ENCODE measurements around the gene LAMP2.

Gene LAMP2

GRCh38 chrX:120453985-120454384 lies 15.1 kb downstream of the LAMP2 start:
- no peak for DNase-seq

DNA sequence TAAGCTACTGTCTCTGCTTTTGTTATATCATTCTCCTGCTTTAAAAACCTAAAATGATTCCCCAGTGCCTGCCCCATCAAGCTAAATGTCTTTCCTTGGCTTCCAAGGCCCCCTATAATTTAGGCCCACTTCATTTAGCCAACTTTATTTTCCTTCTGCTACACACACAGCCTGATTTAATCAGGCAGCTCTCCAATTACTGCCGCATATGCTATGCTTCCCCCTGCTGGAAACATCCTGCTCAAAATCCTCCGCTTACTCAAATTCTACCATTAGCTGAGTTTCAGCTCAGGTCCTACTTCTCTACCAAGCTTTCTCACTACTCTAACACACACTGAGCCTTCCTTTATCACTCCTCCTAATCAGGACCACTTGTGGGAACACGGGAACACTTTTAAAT lies 17.0 kb downstream of the LAMP2 start:
- no peak for DNase-seq

DNA sequence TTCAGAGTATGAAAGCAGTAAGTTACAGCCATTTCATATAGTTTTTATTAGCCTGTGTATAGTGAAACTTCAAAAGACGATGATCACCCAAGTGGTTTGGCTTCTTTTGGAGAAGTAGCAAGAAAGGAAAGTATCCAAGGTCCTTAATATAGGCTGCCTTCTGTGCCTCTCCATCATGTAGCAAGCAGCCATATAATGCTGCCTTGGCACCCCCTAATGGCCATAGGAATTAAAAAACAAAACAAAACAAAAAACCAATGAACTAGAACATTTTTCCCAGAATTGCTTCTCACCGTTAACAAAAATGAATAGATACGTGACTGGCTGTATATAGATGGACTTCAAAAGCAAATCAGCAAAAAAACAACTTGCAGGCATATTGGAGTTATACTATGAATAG lies 18.9 kb downstream of the LAMP2 start:
- no peak for DNase-seq

GRCh38 chrX:120446498-120446897 lies 22.6 kb downstream of the LAMP2 start:
- no peak for DNase-seq

GRCh38 chrX:120439921-120440320 lies 29.2 kb downstream of the LAMP2 start:
- DNase-seq = no peak

GRCh38 chrX:120429776-120430540 lies 39.1 kb downstream of the LAMP2 start:
- no peak for DNase-seq

DNA sequence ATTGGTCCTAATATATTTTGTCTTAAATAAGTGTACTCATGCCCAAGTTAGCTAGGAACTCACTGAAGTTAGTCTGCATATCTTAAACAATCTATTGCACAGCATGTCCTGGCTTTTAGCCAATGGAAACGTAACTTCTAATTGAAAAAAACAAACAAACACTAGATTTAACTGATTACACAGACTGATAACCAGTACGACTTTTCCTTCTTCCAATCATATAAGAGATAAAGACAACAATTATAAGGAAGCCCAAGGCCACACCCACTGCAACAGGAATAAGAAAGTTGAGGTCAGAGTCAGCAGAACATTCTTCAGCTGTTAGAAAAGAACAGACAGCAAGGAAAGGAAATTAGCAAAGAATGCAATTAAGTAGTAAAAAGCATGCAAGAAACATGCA lies 40.8 kb downstream of the LAMP2 start:
- DNase-seq = no peak

- DNase-seq = no peak
Observed at GRCh38 chrX:120426599-120426998, 42.5 kb downstream of the LAMP2 start.

- DNase-seq = no peak
Observed at GRCh38 chrX:120419463-120419862, 49.6 kb downstream of the LAMP2 start.

- no peak for DNase-seq
Observed at GRCh38 chrX:120408168-120408567, 60.9 kb downstream of the LAMP2 start.

DNA sequence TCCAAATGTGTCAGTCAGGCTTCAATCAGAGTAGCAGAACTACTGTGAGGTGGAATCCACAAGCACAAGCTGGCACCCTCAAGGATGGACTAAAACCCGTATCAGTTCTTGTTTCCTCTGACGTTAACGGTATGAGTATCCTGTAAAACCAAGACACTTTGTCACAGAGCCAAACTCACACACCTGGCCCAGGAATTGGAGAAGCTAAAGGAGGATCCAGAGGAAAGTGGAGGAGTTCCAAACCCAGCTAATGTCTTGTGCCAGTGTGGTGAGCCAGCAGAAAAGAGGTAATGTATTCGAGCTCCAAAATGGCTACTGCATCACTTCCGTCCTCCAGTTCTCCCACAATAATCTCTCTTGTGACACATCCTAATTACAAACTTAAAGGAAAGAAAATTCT lies 62.5 kb downstream of the LAMP2 start:
- no peak for DNase-seq

DNA sequence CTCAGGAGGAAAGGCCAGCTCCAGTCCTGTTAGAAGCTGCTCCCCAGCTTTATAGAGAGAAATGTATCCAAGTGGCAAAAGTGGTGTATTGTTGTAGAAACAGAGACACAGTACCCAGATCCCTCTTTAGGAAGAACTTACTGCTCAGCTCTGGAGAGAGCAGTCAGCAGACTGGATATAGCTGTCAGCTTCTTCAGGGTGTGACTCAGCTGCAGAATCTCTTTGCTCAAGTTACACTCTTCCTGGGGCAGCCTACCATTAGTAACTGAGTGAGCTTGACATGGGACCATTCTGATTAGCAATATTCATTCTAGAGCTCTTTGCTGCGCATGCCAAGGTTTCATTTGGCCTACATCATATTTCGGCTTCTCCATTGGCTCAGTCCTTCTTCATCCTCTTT lies 66.7 kb downstream of the LAMP2 start:
- no peak for DNase-seq

DNA sequence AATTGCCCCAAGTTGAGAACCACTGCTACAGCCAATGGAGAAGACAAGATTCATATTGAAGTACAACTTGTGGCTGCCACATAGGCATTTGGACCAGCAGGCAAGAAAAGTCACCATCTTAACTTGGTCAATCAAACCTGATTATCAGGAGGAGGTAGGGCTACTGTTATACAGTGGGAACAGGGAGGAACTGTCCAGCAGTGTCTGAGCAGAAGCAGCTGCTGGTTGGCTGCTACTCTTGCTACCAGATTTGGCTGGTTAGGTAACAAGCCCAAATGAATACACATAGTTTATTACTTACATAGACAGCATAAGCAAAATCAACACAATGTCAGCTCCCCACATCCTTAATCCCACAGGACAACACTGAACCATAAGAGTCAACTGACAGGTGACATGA lies 67.8 kb downstream of the LAMP2 start:
- no peak for DNase-seq

DNA sequence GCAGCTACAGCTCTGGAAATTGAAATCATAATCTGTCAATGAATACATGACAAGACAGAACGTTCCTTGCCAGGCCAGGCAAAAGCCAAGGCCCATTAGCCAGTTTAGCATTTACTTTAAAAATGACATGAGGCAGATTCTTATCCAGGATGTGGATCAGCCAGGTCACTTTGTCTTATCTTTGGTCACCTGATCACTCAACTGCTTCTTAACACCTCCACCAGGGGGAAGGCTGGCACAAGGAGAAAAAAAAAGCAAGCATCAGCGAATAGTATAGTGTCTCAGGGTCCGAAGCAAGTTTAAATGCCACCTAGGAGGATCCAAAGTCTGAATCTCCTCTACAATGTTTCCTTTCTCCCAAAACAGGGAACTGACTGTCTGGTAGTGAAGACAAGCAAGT lies 88.4 kb downstream of the LAMP2 start:
- DNase-seq = no peak

GRCh38 chrX:120379937-120380681 lies 89.0 kb downstream of the LAMP2 start:
- no peak for DNase-seq

DNA sequence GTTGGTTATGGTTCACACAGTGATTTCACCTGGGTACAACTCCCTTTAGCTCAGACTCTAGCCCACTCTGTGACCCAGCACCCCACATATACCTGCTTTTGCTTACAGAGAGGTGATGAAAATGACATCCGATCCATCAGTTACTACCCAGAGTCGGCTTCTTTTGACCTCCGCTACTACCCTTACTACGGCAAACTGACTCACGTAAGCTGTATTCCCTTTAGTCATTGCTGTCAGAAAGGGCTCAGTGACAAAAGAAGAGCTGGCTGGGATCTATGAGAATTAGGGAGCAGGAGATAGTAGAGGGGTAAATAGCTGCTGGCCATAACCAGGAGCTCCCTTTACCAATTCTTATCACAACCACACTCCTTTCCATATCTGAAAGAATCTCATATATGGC lies 90.5 kb downstream of the LAMP2 start:
- no peak for DNase-seq
